HG03439 (cell line): Measurements from ENCODE around the gene LHX4.

Experiments used
- ATAC-seq: cut with Tn5 transposase; IDR thresholded peaks from one replicate; pipeline ENCODE4 v1.9.1; 2021; ENCODE audit warnings: mild to moderate bottlenecking, moderate library complexity; ENCODE audit not compliant: unreplicated experiment

LHX4 gene

GRCh38 chr1:180256341-180257027 is 26.4 kb downstream of the LHX4 start:
- ATAC-seq = no peak

GRCh38 chr1:180257028-180257386 is 26.9 kb downstream of the LHX4 start:
- ATAC-seq = no peak

GRCh38 chr1:180257486-180257885 is 27.4 kb downstream of the LHX4 start:
- no peak for ATAC-seq

GRCh38 chr1:180258290-180258689 is 28.2 kb downstream of the LHX4 start:
- no peak for ATAC-seq

GRCh38 chr1:180258935-180259334 is 28.9 kb downstream of the LHX4 start:
- ATAC-seq = no peak

GRCh38 chr1:180259431-180260338 is 29.6 kb downstream of the LHX4 start:
- no peak for ATAC-seq

GRCh38 chr1:180260541-180260940 is 30.5 kb downstream of the LHX4 start:
- no peak for ATAC-seq

GRCh38 chr1:180261030-180261429 is 31.0 kb downstream of the LHX4 start:
- ATAC-seq = no peak

- ATAC-seq = no peak
These were observed 31.6 kb downstream of the LHX4 start for GRCh38 chr1:180261524-180262155.

GRCh38 chr1:180262628-180263488 is 32.8 kb downstream of the LHX4 start:
- no peak for ATAC-seq

- ATAC-seq = no peak
These were observed 34.5 kb downstream of the LHX4 start for GRCh38 chr1:180264595-180264994.

- ATAC-seq = no peak
These were observed 35.1 kb downstream of the LHX4 start for GRCh38 chr1:180265201-180265600.

GRCh38 chr1:180265871-180266270 is 35.8 kb downstream of the LHX4 start:
- no peak for ATAC-seq

GRCh38 chr1:180266275-180267210 is 36.5 kb downstream of the LHX4 start:
- no peak for ATAC-seq

- ATAC-seq = no peak
These were observed 37.1 kb downstream of the LHX4 start for GRCh38 chr1:180267211-180267561.

- no peak for ATAC-seq
These were observed 37.9 kb downstream of the LHX4 start for GRCh38 chr1:180267761-180268555.

GRCh38 chr1:180268556-180269075 is 38.6 kb downstream of the LHX4 start:
- ATAC-seq = no peak

GRCh38 chr1:180269645-180270529 is 39.8 kb downstream of the LHX4 start:
- ATAC-seq = no peak
